SH-SY5Y (cell line): ENCODE data around the gene CRIP2.

Experiments
- GATA2 ChIP-seq: IDR thresholded peaks from 2 replicates; pipeline ENCODE4 v1.6.1; 2011; ENCODE audit warnings: mild to moderate bottlenecking, low read depth, low read length
- GATA3 ChIP-seq: IDR thresholded peaks from 2 replicates; pipeline ENCODE4 v1.6.1; 2011; ENCODE audit warnings: low read depth, mild to moderate bottlenecking, low read length, moderate library complexity

CRIP2 gene

DNA sequence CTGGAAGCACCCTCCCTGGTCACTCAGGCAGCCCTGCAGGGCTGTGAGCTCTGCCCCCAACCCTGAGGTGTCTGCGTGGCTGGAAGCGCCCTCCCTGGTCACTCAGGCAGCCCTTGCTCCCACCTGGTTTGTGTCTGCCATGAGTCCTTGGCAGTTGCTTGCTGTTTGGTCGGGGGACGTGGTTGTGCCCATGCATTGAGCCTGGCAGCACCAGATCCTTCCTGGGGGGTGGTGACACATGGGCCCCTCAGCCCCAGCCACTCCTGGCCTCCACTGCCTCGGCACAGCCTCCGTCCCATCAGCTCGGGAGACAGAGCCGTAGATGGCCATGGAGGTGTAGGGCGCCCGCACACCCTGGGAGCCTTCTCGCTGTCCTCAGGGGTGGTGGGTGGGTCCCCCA is 35.4 kb upstream of the CRIP2 start:
- TF ChIP-seq GATA2 (no peak), GATA3 (no peak)

DNA sequence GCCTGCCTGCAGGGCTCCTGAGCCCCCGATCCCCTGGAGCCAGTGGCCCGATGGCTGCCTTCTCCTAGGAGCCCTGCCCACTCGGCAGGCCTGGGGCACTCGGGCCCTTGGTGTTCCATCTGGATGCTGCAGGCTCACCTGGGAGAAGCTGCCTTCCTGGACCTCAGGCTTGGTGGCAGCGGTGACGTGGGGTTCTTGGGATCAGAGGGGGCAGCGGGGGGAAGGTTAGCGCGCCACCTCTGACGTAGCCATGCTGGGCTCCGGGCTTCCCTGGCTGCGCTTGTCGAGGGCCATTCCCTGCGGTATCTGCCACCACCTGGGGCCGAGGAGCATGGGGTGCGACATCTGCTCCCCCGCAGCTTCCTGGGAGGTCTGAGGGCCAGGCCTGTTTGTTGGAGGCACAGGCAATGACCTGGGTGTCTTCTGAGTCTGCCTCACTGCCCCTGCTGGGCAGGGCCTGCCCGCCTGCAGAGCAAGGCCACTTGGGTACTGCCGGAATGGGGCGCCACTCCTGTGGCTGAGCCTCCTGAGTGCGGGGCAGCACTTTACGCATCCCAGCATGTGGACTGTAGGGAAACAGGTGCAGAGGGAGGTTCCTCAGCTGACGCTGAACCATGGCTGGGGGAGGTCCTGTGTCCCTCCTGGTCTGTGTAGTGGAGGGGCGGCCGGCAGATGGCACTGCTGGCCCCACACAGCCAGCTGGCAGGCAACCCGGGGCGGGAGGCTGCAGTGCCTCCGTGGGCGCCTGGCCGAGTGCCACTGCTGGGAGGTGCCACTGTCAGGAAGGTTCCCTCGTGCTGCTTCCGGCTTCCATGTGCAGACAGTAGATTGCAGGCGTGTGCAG is 34.7 kb upstream of the CRIP2 start:
- no peak for TF ChIP-seq GATA3
- TF ChIP-seq GATA2, result no peak

DNA sequence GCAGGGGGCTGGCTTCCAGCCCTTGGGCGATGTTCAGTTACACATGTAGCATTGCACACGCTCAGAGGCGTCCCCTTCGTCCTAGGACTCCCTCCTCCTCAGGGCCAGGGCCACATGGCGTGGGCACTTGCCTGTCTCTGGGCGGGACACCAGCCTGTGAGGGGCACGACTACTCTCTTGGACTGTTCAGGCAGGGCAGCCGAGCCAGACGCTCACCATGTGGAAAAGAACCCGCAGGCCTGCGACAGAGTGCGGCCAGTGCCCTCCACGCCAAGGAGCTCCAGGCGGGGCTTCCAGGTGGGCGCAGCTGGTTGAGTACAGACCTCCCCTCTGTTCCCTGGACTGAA is 34.1 kb upstream of the CRIP2 start:
- no peak for TF ChIP-seq GATA2
- TF ChIP-seq GATA3, result no peak

DNA sequence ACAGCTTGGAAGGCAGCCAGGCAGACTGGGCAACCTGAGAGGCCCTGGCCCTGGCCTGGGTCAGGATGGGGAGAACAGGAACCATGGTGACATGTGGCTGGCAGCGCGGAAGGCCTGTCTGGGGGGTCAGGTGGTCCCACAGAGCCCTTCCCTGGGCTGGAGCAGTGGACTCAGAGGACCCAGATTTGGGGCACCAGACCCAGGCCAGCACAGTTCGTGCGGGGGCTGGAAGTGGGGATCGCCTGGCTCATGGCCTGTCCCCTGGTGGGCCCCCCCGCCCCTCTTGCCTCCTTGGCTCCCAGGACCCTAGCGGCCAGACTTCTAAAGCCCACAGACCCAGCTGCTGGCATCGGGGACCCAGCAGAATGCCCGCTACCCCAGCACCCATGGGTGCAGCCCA is 33.6 kb upstream of the CRIP2 start:
- TF ChIP-seq GATA3 (no peak), GATA2 (no peak)

DNA sequence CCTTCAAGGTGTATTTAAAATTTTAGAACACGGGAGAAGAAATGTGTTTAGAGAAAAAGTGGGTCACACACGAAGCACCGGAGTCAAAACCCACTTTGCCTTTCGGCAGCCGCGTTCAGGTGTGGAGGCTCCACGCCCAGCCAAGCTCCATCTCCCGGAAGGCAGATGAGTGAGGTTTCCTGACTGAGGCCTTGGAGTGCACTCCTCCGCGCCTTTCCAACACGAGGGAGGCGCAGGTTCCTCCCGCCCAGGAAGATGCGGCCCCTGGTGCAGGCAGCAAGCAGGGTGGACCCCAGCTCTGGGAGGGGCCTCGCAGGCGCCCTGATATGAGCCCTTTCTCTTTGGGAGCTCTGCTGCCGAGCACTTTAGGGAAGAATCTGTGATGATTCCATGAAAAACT is 32.5 kb upstream of the CRIP2 start:
- TF ChIP-seq GATA2, result no peak
- TF ChIP-seq GATA3, result no peak

DNA sequence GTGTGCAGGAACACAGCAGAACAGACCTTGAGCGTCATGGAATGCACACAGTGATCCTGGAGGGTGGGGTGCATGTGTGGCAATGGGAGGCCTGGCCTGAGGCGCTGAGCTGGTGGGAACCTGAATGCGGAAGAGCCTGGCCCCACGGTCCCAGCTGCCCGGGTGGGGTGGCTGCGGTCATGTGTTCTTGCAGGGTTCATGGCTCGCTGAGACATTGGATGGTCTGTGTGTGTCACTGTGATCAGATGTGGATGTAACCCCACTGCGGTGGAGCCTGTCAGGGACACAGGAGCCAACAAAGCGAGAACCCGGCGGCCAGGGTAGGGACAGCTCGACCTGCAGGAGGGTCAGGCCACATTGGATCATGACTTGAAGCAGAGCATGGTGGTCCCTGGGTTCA is 31.8 kb upstream of the CRIP2 start:
- TF ChIP-seq GATA3, result no peak
- no peak for TF ChIP-seq GATA2

DNA sequence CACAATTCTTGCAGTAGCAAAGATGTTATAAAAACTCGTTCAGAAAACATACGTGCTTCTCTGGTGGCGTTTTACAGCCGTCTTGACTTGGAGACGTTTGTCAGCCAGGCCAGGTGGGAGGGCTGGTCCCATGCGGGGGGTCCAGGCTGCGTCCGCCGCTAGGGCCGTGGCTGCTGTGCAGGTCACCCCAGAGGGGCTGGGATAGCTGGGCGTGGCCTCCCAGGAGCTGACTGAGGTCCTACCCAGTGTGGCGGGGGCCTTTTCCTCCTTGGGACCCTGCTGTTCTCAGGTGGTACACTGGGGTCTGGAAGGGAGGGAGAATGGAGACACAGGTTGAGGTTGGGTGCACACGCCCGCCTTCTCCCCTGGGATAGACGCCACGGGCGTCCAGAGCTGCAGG is 29.8 kb upstream of the CRIP2 start:
- no peak for TF ChIP-seq GATA3
- TF ChIP-seq GATA2, result no peak

DNA sequence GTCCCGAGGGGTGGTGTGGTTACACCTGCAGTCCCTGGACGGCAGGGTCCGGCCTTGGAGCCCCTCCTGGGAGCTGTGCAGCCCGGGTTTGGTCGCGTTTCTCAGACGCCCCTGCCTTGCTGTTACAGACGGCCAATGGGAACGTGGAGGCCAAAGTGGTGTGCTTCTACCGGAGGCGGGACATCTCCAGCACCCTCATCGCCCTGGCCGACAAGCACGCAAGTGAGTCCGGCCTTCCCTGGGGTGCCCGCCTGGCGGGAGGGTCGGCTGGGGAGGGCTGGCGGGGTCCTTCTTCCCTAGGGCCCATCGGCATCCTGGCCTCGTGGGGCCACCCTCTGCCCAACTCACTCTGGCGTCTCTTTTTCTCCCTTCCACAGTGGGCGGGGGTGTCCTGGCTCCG is 29.3 kb upstream of the CRIP2 start:
- TF ChIP-seq GATA2, result no peak
- TF ChIP-seq GATA3, result no peak

DNA sequence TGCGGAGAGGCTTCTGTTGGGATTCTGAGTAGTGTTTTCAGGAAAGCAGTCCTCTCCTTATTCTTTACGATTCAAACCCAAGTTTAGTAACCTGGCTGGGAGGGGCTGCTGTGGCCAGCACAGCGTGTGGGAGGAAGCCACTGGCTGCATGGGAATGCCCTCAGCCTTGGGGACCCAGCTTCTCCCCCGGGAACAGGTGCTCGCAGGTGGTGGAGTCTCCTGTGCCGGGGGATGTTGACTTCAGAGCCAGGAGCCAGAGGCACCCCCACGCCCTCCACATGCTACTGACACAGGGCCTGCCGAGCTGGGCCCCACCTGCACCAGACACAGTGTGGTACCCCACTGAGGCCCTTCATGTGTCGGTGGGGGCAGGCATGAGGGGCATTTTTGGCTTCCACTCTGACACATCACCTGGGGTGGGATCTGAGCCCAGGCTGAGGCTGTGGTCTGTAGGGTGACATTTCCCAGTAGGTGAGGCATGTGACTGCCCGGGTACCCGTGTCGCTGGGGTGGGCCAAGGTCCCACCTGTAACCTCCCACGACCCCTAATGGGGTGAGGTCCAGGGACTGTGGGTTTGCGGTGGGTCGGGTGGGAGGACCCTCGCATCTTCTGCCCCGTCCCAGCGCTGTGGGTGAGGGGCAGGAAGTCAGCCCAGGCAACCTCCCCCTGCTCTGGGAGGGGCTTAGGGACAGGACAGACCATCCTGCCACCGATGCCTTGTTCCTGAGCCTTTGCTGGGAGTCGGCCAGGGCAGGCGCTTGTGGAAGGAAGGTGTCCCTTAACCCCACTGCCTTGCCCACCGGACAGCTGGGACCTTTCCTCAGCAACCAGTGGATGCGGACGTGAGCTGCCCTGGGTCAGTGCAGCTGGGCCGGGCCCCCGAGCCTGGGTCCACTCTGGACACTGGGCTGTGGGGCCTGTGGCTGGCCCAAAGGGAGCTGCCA is 28.4 kb upstream of the CRIP2 start:
- TF ChIP-seq GATA3 (no peak), GATA2 (no peak)

DNA sequence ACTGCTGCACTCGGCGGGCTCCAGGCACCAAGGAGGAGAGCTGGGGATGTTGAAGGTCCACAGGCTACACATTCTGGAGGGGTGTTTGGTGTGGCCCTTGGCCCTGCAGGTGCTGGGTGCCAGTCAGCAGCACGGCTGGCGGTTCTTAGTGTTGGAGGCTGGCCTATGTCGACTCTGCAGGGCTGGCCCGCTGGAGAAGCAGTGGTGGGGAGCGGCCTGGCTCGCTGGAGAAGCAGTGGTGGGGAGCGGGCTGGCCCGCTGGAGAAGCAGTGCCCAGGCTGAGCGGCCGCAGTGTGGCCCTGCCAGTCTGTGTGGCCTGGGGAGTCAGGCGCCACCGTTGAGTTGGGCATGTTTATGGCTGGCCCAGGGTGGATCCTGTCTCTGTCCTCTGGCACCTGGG is 27.6 kb upstream of the CRIP2 start:
- TF ChIP-seq GATA3 (no peak), GATA2 (no peak)

DNA sequence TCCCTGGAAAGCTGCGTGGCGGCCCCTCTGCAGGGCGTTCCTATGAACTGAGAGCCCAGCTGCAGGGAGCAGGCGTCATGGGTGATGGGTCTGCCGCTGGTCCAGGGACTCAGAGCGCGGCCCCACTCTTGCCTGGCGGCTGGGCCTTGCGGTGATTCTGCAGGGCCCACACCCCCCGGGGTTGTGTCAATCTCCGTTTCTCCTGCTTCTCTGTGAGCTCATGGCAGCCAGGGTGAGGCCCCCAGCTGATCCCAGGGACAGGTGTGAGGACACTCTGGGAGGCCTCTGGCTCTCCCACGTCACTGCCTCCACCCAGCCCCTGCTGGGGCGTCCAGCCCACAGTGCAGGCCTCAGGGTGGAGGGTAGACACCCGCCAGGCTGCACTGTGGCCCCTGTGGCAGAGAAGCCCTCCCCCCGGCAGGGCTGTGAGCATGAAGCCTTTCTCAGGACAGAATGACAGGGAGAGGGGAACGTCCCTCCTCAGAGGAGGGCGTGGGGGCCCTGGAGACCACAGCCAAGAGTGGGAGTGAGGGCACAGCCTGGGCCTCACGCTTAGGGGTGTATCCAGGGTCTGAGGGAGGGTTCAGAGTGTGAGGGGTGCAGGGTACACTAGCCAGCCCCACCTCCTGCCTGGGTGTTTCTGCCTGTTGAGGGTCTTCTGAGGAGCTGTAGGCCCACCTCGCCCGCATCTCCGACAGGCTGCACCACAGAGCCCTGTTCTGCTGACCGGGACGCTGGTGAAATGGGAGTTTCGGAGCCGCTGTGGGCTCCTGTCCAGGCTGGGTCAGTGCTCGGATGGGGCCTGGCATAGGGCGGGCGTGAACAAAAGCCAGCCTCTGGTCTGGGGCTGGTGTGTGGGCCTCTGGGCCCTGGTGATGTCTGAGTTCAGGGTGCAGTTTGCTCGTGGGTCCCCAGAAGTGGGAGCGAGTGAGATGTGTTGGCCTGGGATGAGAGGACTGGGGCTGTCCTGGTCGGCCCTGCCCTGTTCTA is 26.7 kb upstream of the CRIP2 start:
- TF ChIP-seq GATA2, result no peak
- TF ChIP-seq GATA3, result no peak

DNA sequence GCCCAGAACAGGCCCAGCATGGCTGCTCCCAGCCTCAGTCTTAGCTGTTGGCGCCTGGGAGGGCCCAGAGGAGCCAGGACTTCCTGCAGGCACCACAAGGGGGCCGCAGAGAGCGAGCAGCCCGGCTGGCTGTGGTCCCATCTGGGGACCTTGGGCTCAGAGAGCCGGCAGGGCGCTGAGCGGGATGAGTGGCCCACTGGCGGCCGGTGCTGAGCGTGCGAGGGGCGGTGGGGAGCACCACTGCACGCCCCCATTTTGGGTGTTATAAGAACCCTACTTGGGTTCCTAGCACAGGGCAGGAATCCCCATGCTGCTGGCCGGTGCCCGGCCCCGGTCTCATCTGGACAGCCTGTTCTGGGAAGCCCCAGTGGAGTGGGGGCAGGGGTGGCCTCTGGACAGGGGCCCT is 25.9 kb upstream of the CRIP2 start:
- no peak for TF ChIP-seq GATA3
- TF ChIP-seq GATA2, result no peak

DNA sequence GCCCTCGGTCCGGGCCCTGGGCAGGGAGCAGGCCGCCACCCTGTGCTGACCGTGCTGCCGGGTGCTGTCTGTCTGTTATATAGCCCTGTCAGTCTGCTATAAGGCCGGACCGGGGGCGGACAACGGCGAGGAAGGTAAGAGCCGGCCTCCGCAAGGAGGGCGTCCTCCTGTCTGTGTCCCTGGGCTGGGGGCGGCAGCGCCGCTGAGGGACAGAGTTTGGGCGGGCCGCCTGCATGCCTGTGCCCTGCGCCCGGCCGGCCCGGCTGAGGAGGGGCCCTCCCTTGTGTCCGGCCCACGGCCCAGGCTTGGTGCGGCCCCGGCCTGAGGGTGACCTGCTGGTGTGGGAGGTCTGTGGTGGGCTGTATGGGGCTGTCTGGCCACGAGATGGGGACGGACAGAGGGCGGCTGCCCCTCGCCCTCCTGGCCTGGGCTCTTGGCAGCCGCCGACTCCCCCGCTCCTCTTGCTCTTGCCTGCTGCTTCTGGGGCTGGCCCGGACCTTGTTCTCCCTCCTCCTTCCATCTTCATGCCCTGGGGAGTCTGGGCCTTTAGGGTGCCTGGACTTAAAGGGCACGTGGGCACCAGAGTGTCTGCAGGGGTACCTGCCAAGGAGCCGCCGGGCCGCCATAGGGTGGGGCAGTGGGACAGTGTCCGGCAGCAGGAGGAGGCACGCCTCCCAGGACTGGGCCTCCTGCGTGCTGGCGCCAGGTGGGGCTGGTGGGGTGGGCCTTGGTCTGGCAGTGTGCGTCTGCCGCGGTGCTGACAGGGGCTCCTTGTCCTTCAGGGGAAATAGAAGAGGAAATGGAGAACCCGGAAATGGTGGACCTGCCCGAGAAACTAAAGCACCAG is 25.1 kb upstream of the CRIP2 start:
- TF ChIP-seq GATA3, result no peak
- TF ChIP-seq GATA2, result no peak

DNA sequence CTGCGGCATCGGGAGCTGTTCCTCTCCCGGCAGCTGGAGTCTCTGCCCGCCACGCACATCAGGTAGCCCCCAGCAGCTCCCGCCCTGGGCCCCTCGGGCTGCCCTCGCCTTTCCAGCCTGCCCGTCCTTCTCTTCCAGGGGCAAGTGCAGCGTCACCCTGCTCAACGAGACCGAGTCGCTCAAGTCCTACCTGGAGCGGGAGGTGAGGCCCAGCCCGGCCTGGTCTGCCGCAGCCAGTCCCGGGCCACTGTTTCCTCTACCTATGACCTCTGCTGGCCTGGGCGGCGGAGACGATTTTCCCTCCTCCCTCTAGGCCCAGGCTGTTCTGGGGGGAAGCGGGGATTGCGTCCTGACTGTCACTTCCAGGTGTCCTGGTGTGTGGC is 24.5 kb upstream of the CRIP2 start:
- TF ChIP-seq GATA2 (no peak), GATA3 (no peak)
